Frontal cortex (tissue), 4 donors: ENCODE data around the gene TOMM6. TPM values are rescaled to one million over a fixed set of nuclear protein-coding genes. Genes with fewer than 3 reads are reported as not detected.

ENCODE experiments used
- DNase-seq, 2 donors: peaks; one replicate each; pipeline ENCODE4 v3.0.0; 2012; ENCODE audit warnings: low spot score in 2 of 2
- FAIRE-seq: peaks from 2 replicates; lab custom pipeline; 2012; peaks lifted over from hg19 to GRCh38; lab: Jason Lieb, UNC
- small RNA-seq: library from RNA; depleted of rRNA; stranded (forward); fragments of <200 nt; gene quantifications from one replicate; pipeline ENCODE3, GENCODE V24; 2014
- total RNA-seq: library from RNA; depleted of rRNA; stranded (reverse); fragments of >200 nt; gene quantifications from one replicate; pipeline ENCODE4 v1.2.3, GENCODE V29; 2014
- donor health status: control.
- donor health status: control.
- donor health status: control.

Gene TOMM6
- total RNA-seq, 1 donor from 2014 or later = 35.9 TPM

DNA sequence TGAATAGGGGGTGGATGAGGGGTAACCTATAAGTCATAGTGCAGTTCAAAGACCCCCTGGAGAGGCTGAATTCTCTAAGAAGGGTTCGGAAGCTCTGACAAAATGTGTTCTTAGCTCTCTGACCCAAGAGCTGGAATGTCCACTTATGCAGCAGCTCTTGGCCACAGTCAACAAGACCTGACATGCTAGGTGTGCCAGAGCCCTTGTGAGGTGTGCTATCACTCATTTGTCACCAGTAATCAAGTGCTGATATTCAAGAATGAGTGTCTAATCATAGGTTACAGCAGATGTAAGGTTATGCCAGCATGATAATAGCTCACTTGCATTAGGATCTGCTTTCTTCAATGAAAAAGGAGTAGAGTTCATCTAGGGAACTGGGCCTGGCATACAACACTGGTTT is 28.1 kb downstream of the TOMM6 start:
- FAIRE-seq (no peak), DNase-seq (no peak)

DNA sequence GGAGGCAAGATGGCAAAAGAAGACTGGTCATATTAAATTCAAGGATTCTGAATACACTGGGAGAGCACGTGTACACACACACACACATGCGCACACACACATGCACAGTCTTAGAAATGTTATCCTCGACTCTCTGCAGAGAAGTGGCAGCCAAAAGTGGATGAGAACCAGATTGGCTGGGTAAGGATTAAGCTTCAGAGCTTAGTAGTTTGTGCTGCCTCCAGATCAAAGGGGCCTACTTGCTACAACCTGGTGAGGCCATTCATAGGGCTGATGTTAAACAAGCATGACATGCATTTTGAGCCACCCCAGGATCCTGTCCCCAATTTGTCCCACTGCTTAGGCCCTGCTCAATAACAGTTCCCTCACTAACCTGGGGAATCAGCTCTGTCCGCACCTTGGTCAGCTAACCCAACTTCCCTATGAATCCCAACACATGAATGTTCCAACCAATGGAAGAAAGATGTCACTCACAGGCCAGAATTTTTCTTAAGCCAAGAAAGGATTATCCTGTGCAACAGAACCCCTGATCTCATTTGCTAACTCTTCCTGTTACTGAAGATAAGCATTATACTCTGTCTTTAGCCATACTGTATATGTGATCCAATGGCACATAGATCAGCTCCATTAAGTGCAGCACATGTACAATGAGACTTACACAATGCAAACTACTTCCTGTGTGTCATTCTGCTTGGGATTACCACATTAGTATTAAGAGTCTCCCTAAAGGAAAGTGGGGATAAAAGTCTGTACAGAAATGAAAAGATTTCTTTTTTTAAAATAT is 31.0 kb downstream of the TOMM6 start:
- FAIRE-seq = no peak

DNA sequence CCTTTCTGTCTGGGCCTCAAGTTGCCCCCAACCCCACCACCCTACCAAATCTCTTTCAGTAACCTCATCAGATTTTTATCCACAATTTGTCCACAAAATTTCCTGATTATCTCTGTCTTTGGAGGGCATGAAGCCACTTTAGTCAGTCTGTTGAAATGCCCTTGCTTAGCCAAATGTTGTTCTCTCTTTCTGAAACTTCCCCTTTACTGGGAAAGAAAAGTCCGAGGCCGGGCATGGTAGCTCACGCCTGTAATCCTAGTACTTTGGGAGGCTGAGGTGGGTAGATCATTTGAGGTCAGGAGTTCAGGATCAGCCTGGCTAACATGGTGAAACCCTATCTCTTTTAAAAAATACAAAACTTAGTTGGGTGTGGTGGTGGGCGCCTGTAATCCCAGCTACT is 33.8 kb downstream of the TOMM6 start:
- no peak for DNase-seq
- FAIRE-seq = no peak

More for the DNA sequence above, 31.0 kb downstream of the TOMM6 start:
- no peak for DNase-seq

DNA sequence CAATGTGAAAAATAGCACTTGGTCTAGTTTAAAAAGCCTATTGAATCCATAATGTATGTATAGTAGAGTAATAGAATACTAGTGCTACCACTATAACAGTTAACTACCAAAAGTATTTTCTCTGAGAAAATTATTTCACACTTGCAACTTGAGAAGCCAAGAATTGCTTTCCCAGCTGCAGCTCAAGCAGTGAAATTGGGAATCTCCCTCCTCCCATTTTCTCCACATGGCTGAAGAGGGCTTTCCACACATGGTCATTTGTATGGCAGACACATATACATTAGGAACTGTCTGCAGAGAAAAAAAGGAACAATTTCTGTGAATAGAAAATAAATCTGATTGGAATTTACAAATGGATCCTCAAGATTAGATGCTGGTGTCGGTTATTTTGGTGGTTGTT is 34.5 kb downstream of the TOMM6 start:
- FAIRE-seq (no peak), DNase-seq (no peak)

DNA sequence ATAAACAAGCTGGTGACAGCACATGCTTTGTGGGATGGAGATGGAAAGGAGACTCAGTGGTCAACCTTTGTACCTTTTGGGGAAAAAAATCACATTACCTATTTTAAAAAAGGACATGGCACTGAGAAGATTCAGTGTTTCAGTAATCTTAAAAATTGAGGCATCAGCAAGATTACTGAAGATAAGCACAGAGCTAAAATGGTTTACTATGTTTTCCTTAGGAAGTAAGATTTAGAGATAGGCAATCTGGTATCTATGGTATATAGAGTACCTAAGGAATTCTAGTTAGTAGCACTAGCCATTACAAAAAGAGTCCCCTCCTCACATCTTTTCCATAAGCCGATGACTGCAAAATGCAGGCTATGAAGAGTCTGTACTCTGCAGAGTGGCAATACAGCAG is 35.7 kb downstream of the TOMM6 start:
- DNase-seq (no peak), FAIRE-seq (no peak)

DNA sequence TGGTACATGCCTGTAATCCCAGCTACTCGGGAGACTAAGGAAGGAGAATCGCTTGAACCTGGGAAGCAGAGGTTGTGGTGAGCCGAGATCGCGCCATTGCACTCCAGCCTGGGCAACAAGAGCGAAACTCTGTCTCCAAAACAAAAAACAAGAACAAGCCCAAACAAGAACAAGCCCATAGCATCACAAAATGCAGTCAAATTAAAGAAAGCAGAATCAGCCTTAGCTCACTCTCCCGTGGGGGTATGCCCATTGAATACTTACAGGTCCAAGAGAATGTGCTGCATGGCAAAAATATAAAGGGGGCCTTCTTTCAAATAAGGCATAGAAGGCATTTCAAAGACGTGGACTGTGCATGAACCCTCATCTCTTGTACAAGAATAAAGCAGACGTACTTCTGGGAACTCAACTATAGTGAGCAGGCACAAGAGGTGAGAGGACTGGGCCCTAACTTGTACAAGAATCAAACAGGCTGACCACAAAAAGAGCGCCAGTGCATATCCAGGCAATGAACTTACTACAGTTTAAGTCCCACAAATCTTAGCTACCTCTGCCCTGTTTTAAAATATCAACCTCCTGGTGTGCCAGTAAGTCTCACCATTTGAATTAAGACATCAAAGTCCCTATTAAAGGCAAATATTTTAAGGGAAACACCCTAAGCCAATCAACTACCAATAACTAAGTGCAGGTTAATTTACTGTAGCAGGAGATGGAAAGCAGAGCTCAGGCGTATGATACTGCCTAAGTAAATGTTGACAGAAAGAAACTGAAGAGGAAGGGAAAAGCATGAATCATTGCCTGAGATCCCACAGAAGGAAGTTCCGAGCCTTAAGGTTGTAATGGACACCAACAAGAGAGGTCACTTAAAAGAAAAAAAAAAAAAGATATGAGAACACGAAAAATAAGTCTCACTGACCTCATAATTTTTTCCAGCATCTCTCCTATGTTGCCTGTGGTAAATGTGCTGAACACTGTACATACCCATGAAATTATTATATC is 37.4 kb downstream of the TOMM6 start:
- no peak for FAIRE-seq
- DNase-seq = no peak

DNA sequence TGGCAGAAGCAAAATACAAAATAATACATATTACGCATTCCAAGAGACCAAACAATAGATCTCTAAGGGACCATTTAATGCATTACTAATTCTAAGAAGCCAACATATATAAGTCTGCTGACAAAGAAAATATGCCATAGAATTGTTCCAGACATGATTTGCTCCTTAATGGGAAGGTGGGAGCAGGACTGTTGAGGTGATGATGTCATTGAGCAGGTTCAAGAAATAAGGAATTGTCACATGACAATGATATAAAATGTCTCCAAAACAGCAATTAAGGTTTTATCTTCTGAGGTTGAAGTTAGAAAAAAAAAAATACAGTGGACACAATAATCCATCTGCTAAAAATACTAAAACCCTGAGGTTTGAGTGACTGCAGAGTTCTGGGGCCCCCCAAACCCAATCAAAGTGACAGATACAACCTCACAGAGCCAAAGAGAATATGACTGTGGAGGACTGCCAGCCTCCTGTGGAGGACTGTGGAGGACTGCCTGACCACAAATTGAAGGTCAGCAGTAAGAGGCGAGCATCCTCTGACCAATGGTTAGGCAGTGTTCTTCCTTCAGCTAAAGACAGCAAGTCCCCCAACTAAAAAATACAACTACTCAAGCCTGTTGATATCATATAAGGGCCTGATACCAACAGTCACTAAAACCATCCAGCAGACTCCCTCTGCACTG is 39.0 kb downstream of the TOMM6 start:
- DNase-seq (no peak), FAIRE-seq (no peak)

DNA sequence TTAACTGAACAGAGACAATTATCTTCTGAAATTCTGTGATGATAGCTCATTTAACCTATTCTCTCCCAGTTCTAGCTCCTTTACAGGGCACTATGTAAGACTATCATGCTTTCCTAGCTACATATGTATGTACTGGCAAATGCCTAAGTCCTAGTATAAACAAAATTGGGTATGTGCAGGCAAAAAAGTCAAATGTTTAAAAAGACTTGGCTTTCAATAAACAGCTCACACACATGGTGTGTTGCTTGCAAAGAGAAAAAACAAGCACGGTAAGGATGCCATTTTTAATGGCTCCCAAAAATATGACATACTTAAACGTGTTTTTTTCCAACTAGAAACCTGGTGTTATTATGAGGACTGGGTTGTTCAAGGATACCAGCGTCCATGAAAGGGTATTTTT is 44.8 kb downstream of the TOMM6 start:
- DNase-seq (no peak), FAIRE-seq (no peak)

DNA sequence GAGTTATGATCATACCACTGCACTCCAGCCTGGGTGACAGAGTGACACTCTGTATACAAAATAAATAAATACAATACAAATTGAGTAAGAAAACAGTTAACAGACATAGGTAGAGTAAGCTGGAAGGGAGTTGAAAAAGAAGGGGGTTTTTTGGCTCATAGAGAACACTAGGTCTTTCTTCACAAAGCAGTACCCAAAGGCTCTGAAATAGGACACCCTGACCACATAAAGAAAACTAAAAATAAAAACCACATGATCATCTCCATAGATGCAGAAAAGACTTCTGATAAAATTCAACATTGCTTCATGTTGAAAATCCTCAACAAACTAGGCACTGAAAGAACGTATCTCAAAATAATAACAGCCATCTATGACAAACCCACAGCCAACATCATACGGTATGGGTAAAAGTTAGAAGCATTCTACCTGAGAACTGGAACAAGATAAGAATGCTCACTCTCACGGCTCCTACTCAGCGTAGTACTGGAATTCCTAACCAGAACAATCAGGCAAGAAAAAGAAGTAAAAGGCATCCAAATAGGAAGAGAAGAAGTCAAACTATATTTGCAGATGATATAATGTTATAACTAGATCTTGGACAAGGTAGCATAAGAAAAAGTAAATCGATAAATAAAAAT is 48.6 kb downstream of the TOMM6 start:
- FAIRE-seq (no peak), DNase-seq (no peak)

DNA sequence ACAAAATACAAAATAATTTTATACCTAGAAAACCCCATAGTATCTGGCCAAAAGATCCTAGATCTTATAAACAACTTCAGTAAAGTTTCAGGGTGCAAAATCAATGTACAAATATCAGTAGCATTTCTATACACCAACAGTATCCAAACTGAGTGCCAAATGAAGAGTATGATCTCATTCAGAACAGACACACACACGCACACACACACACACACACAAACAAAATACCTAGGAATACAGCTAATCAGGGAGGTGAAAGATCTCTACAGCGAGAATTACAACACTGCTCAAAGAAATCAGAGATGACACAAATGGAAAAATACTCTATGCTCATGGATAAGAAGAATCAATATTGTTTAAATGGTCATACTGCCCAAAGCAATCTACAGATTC is 49.2 kb downstream of the TOMM6 start:
- DNase-seq (no peak), FAIRE-seq (no peak)

Small RNA genes lying within 50 kb of the gene (small RNA-seq; reads per million reads assigned to genes)
- gene AL365205.2 = not detected
- gene AL365205.3 = not detected
- not detected for gene RF00393

Other genes with a start within 250 kb of the TOMM6 start
- gene FOXP4, start 241.3 kb upstream of the TOMM6 start, total RNA-seq = 0.82 TPM
- 11.4 TPM for gene MDFI, start 149.2 kb upstream of the TOMM6 start, total RNA-seq
- gene TFEB, start 52.1 kb upstream of the TOMM6 start, total RNA-seq = 1.6 TPM
- under 0.01 TPM for gene PGC, start 40.3 kb upstream of the TOMM6 start, total RNA-seq
- gene FRS3, start 7.8 kb upstream of the TOMM6 start, total RNA-seq = 9.4 TPM
- 0.41 TPM for gene PRICKLE4, start 6.9 kb upstream of the TOMM6 start, total RNA-seq
- gene USP49, start 107.7 kb downstream of the TOMM6 start, total RNA-seq = 10.6 TPM
- gene MED20, start 133.4 kb downstream of the TOMM6 start, total RNA-seq = 16.7 TPM
- gene BYSL, start 133.8 kb downstream of the TOMM6 start, total RNA-seq = 14.7 TPM
- gene CCND3, start 154.1 kb downstream of the TOMM6 start, total RNA-seq = 12.6 TPM